ENCODE measurements around the gene KCNQ1. TPM values are rescaled to one million over a fixed set of nuclear protein-coding genes. Genes with fewer than 3 reads are reported as not detected.

Gene KCNQ1
- total and polyA plus RNA-seq, 2 experiments from 2014 or later: 0.45 to 0.87 TPM

DNA sequence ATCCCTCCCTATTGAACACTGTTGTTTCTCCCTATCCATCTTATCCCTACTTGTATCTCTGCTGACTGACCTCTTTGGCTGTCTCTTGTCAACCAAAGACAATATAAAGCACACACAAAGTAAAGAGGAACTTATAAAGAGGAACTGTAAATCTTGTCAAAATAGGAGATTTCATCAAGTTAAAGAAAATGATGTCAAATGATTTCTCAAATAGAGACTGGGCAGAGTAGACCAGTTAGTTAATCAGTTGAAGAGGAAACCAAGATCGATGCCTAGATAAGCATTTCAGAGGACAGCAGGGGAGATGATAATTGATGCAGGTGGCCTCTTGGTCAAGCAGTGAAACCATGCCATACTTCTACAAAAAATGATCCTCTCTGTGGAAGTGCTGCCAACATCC, 232.3 kb downstream of the KCNQ1 start:
- Histone ChIP-seq H3K27ac (ENCODE audit: low read depth) (no peak overlapping the region), H3K27me3 (ENCODE audit: insufficient read depth) (no peaks in the 10 kb centered on the region), H3K79me2 (replicated peaks; ENCODE audit: insufficient read depth) (peaks cover 41% of the 10 kb centered on the region), H3K36me3 (ENCODE audit: insufficient read depth) (no peaks in the 10 kb centered on the region), H3K4me2 (no peak overlapping the region), H3F3A (replicated peaks; ENCODE audit: low read depth) (no peaks in the 10 kb centered on the region), H4K20me1 (replicated peaks; ENCODE audit: insufficient read depth) (peaks cover 27% of the 10 kb centered on the region), H3K4me1 (ENCODE audit: insufficient read depth) (peaks cover 19% of the 10 kb centered on the region), H3K4me3 (no peak overlapping the region), H3K9me2 (ENCODE audit: insufficient read depth) (no peaks in the 10 kb centered on the region), H2AFZ (no peak overlapping the region)
- H3K27me3 Mint-ChIP-seq (ENCODE audit: insufficient read depth, low read depth, poor library complexity): peaks cover 13% of the 10 kb centered on the region
- TF ChIP-seq ZNF462 (CRISPR knock-in tag; IDR thresholded peaks at IDR 0.05): no peak
- H3K4me1 Mint-ChIP-seq: peaks cover 44% of the 10 kb centered on the region
- ATAC-seq: no peak
- no peak overlapping the region for H3K27ac Mint-ChIP-seq
- DNase-seq (ENCODE audit: low spot score): no peak
- no peaks in the 10 kb centered on the region for H3K9me3 Mint-ChIP-seq
- H3K4me3 Mint-ChIP-seq: no peak overlapping the region
- H3K36me3 Mint-ChIP-seq (ENCODE audit: low read depth): peaks cover 4% of the 10 kb centered on the region; the same call in 1 of the 3 replicates

GRCh38 chr11:2678396-2678795, 233.6 kb downstream of the KCNQ1 start:
- TF ChIP-seq, protein P1, sequence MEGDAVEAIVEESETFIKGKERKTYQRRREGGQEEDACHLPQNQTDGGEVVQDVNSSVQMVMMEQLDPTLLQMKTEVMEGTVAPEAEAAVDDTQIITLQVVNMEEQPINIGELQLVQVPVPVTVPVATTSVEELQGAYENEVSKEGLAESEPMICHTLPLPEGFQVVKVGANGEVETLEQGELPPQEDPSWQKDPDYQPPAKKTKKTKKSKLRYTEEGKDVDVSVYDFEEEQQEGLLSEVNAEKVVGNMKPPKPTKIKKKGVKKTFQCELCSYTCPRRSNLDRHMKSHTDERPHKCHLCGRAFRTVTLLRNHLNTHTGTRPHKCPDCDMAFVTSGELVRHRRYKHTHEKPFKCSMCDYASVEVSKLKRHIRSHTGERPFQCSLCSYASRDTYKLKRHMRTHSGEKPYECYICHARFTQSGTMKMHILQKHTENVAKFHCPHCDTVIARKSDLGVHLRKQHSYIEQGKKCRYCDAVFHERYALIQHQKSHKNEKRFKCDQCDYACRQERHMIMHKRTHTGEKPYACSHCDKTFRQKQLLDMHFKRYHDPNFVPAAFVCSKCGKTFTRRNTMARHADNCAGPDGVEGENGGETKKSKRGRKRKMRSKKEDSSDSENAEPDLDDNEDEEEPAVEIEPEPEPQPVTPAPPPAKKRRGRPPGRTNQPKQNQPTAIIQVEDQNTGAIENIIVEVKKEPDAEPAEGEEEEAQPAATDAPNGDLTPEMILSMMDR (conservative IDR thresholded peaks at IDR 0.05; ENCODE audit: low read depth in 2 of 2): no peak
- Mint-ChIP-seq H3K27me3 (ENCODE audit: insufficient read depth, low read depth, poor library complexity) (peaks cover 11% of the 10 kb centered on the region), H3K4me1 (peaks cover 53% of the 10 kb centered on the region), H3K9me3 (no peaks in the 10 kb centered on the region), H3K4me3 (no peak overlapping the region), H3K27ac (no peak overlapping the region), H3K36me3 (ENCODE audit: low read depth) (peaks cover 4% of the 10 kb centered on the region; the same call in 1 of the 3 replicates)
- Histone ChIP-seq H3K27me3 (ENCODE audit: insufficient read depth) (no peaks in the 10 kb centered on the region), H3K4me1 (ENCODE audit: insufficient read depth) (peaks cover 26% of the 10 kb centered on the region), H3K4me2 (no peak overlapping the region), H4K20me1 (replicated peaks; ENCODE audit: insufficient read depth) (peaks cover 39% of the 10 kb centered on the region), H3K4me3 (no peak overlapping the region), H3F3A (replicated peaks; ENCODE audit: low read depth) (no peaks in the 10 kb centered on the region), H3K9me2 (ENCODE audit: insufficient read depth) (no peaks in the 10 kb centered on the region), H3K79me2 (replicated peaks; ENCODE audit: insufficient read depth) (peaks cover 52% of the 10 kb centered on the region), H3K36me3 (ENCODE audit: insufficient read depth) (no peaks in the 10 kb centered on the region), H2AFZ (no peak overlapping the region), H3K27ac (ENCODE audit: low read depth) (no peak overlapping the region)
- ATAC-seq (no peak), DNase-seq (ENCODE audit: low spot score) (no peak)

Data from GM23338 (cell line).